A673 (cell line): ENCODE data around the gene SUGP2. TPM values are rescaled to one million over a fixed set of nuclear protein-coding genes. Genes with fewer than 3 reads are reported as not detected.

Source experiments
- BruUV-seq: library from RNA; stranded (reverse); fragments of 400-500 nt; replicated peaks from 2 replicates; lab custom pipeline; 2021; lab: Mats Ljungman, UMichigan
- CTCF ChIA-PET: fragments of 300-600 bp; sonication (Branson Sonifier 250); formaldehyde crosslinking; loops from one replicate; lab custom pipeline; 2022; ENCODE audit warnings: antibody characterized with exemption; lab: Charles Lee
- POLR2A ChIA-PET: fragments of 300-600 bp; sonication (Branson Sonifier 250); formaldehyde crosslinking; loops from one replicate; lab custom pipeline; 2022; ENCODE audit warnings: antibody characterized with exemption; ENCODE audit not compliant: low non-redundant PET; lab: Charles Lee
- DNase-seq: peaks from one replicate; pipeline ENCODE4 v3.0.0-alpha.2; 2015; ENCODE audit warnings: low spot score
- H3K27ac ChIP-seq: fragments of 200-600 bp; sonication (generic); 2 replicates; pipeline ENCODE4 v1.5.1; 2016; ENCODE audit warnings: mixed run types, low read depth, mild to moderate bottlenecking, mixed read lengths, antibody characterized with exemption, low read length; ENCODE audit not compliant: poor library complexity, severe bottlenecking
- H3K27me3 ChIP-seq: fragments of 200-600 bp; sonication (generic); replicated peaks from 2 replicates; pipeline ENCODE4 v1.6.1; 2017; ENCODE audit warnings: mixed run types, low read depth, mild to moderate bottlenecking, mixed read lengths, antibody characterized with exemption, low read length; ENCODE audit not compliant: insufficient read depth, poor library complexity
- H3K36me3 ChIP-seq: fragments of 200-600 bp; sonication (generic); 2 replicates; pipeline ENCODE4 v1.6.1; 2016; ENCODE audit warnings: mixed run types, mild to moderate bottlenecking, mixed read lengths, antibody characterized with exemption, low read length; ENCODE audit not compliant: insufficient read depth, poor library complexity, severe bottlenecking
- H3K4me1 ChIP-seq: fragments of 200-600 bp; sonication (generic); 2 replicates; pipeline ENCODE4 v1.6.1; 2017; ENCODE audit warnings: mixed run types, mild to moderate bottlenecking, mixed read lengths, antibody characterized with exemption, low read length; ENCODE audit not compliant: insufficient read depth, poor library complexity, severe bottlenecking
- H3K4me3 ChIP-seq: fragments of 200-600 bp; sonication (generic); 2 replicates; pipeline ENCODE4 v1.5.1; 2016; ENCODE audit warnings: low read depth, mixed run types, mild to moderate bottlenecking, mixed read lengths, low read length; ENCODE audit not compliant: poor library complexity, severe bottlenecking
- H3K9me3 ChIP-seq: fragments of 200-600 bp; sonication (generic); 2 replicates; pipeline ENCODE4 v1.6.1; 2016; ENCODE audit warnings: mixed run types, low read depth, mild to moderate bottlenecking, mixed read lengths, antibody characterized with exemption, low read length; ENCODE audit not compliant: poor library complexity, severe bottlenecking
- CTCF ChIP-seq: fragments of 300-800, 200-600 bp; sonication (generic); conservative IDR thresholded peaks from 2 replicates; pipeline ENCODE4 v1.5.1; 2017; ENCODE audit warnings: low read depth, mild to moderate bottlenecking, antibody characterized with exemption, low read length, moderate library complexity, mixed read lengths
- EZH2 ChIP-seq: fragments of 200-600 bp; sonication (generic); IDR thresholded peaks from 2 replicates; pipeline ENCODE4 v1.6.1; 2017; ENCODE audit warnings: borderline replicate concordance, low read depth, mild to moderate bottlenecking, mixed read lengths, antibody characterized with exemption, low read length; ENCODE audit not compliant: poor library complexity, severe bottlenecking
- intact Hi-C: fragments of 100-400 bp; cut with micrococcal nuclease; formaldehyde crosslinking; loops from one replicate; pipeline ENCODE4 v1.10.0; 2022; ENCODE audit not compliant: unreplicated experiment
- total RNA-seq: library from RNA; stranded (reverse); gene quantifications from 2 replicates; pipeline ENCODE4 v1.2.3, GENCODE V29; 2021

SUGP2 gene
- total RNA-seq, 1 experiment from 2014 or later, result 120 TPM

GRCh38 chr19:18975011-18975410 lies 58.3 kb downstream of the SUGP2 start:
- no peak for DNase-seq
- H3K27ac ChIP-seq, result no peak overlapping the region
- intact Hi-C loops, result no loop called here
- no peaks in the 10 kb centered on the region for H3K9me3 ChIP-seq
- H3K4me1 ChIP-seq, result peaks cover 18% of the 10 kb centered on the region
- no peaks in the 10 kb centered on the region for H3K36me3 ChIP-seq
- TF ChIP-seq EZH2, result no peak
- TF ChIP-seq CTCF, result no peak
- POLR2A ChIA-PET, result no interaction called here
- CTCF ChIA-PET, result no interaction called here
- no peak overlapping the region for H3K4me3 ChIP-seq
- no TSS peak for BruUV-seq
- H3K27me3 ChIP-seq, result no peaks in the 10 kb centered on the region

- POLR2A ChIA-PET, result no interaction called here
- no peaks in the 10 kb centered on the region for H3K36me3 ChIP-seq
- no peak for DNase-seq
- H3K27ac ChIP-seq, result no peak overlapping the region
- TF ChIP-seq CTCF, result no peak
- no peak for TF ChIP-seq EZH2
- no peaks in the 10 kb centered on the region for H3K9me3 ChIP-seq
- H3K4me3 ChIP-seq, result no peak overlapping the region
- peaks cover 26% of the 10 kb centered on the region for H3K4me1 ChIP-seq
- CTCF ChIA-PET, result no interaction called here
- intact Hi-C loops, result no loop called here
- no peaks in the 10 kb centered on the region for H3K27me3 ChIP-seq
- no TSS peak for BruUV-seq
Observed at GRCh38 chr19:18972851-18973250, 60.5 kb downstream of the SUGP2 start.

GRCh38 chr19:18972301-18972811 lies 61.0 kb downstream of the SUGP2 start:
- TF ChIP-seq EZH2, result no peak
- no peak for TF ChIP-seq CTCF
- Histone ChIP-seq H3K27ac (peak overlapping the region; percentile 53), H3K9me3 (no peaks in the 10 kb centered on the region), H3K4me3 (no peak overlapping the region), H3K4me1 (peaks cover 31% of the 10 kb centered on the region), H3K27me3 (no peaks in the 10 kb centered on the region), H3K36me3 (no peaks in the 10 kb centered on the region)
- intact Hi-C loops, result no loop called here
- ChIA-PET POLR2A (no interaction called here), CTCF (interaction anchor here (0.6 kb wide), 1 partner anchor 13 kb away, joined by 3 read pairs; no protein-coding TSS in a partner anchor)
- DNase-seq, result peak; percentile 28
- no TSS peak for BruUV-seq
